CD4-positive, alpha-beta T cell treated with Interleukin-17A for 4 hours (primary cell): ENCODE results near the gene GDAP2.

ENCODE experiments used
- DNase-seq: peaks from one replicate; pipeline ENCODE4 v3.0.0-alpha.2; 2020; ENCODE audit warnings: mixed read lengths

GDAP2 gene

DNA sequence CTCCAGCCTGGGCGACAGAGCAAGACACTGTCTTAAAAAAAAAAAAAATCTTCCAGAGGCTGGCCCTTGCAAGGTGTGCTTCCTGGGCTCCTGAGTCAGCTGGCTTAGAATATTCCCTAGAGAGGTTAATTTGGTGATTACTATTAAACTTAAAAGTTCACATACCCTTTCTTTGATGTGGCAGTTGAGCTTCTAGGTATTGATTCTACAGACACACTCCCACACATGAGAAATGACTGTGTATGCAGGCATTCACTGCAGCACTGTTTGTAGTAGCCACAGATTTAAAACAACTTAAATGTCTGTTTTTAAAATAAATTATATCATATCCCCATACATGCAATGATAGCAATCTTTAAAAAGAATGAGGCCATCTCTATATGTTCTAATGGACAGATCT lies 93.4 kb downstream of the GDAP2 start:
- DNase-seq = no peak

DNA sequence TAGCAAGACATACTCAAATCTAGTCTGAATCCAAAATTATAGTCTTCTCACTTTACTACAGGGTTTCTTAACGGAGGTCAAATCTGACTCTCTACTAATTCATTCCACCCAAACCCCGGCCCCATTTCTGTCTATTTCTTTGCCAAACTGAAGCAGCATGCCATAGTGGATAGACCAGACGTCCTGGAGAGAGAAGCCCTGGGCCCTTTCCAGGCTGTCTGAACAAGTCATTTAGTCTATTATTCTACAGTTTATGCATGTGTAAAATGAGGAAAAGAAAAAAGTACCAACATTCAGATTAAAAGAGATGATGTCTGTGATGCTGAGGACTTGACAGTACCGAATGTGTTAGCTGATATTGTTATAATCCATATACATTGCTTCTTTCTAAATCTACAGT lies 95.0 kb downstream of the GDAP2 start:
- DNase-seq = no peak

DNA sequence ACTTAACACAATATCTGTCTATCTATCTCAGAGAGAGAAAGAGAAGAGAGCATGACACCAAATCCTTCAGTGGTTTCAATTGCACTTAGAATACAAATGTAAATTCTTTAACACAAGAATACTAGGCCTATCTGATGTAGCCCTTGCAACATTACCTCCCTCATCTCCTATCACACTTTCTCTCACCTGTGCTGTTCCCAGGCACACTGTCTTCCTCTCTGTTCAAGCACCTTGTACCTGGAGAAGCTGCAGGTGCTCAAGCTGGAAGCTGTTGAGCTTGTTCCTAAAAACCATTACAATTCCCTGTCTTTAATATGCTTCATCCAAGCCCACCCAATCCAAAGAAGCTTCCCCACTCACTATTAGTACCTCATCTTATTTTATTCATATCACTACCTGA lies 97.0 kb downstream of the GDAP2 start:
- no peak for DNase-seq

DNA sequence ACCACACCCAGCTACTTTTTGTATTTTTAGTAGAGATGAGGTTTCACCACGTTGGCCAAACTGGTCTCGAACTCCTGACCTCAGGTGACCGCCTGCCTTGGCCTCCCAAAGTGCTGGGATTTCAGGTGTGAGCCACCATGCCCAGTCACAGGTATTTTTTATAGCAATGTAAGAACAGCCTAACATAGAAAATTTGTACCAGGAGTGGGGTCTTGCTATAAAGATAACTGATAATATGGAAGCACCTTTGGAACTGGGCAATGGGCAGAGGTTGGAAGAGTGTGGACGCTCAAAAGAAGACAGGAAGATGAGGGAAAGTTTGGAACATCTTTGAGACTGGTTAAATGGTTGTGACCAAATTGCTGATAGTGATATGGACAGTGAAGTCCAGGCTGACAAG lies 99.2 kb downstream of the GDAP2 start:
- no peak for DNase-seq

DNA sequence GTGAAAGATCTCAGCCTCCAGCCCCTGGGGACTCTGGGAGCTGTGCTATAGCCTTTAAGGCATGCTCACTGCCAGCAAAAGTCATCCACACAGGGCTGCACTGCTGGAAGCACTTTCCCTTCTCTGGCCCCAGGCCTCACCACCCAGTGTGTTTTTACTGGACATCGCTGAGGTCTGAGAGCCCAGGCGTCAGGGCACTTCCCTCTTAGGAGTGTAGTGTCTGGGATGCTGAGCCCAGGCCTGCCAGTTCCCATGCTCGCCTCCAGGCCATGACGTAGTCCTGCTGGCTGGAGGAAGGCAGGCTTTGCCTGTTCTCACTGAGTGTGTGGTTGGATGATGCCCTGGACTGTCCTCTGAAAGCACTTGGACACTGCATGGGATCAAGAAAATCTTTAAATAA lies 101.2 kb downstream of the GDAP2 start:
- no peak for DNase-seq

DNA sequence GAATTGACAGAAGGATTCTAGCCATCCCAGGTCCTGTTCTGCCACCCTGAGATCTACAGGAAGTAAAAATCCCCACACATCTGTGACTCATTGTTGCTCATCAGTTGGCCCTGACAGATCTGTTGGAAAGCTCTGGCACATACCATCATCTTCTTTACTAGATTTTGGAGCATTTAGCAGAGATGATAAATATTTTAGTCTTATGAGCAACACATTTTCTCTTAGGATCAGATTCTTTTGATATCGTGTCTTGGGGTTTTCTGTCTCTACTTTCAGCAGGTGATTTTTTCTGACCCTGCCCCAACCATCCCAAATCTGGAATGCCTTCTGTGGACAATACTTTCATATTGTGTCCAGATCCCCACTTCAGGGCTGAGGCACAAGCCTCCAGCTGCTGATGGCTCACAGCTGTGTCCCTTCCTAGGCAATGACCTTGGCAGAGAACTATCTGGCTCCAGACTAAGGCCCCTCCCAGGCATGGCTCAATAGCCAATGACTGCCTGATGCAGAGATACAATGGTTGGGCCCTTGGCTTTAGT lies 102.8 kb downstream of the GDAP2 start:
- DNase-seq = no peak

DNA sequence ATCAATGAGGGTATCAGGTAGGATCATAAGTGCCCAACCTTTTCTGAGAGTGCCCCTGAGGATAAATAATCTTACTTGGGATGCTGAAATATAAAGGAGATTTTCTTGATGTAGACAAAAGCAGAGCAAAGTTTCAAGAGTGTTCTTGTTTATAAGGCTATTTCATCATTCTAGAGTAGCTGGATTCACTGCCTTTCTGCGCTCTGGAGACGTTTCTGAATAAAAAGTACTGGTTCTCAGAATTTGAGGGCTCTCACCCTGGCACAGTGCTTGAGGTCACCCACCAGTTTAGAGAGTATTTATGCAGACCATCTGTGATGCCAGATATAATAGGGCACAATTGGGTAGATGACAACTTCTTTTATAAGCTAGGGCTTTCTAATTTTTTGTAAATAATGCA lies 103.3 kb downstream of the GDAP2 start:
- no peak for DNase-seq

DNA sequence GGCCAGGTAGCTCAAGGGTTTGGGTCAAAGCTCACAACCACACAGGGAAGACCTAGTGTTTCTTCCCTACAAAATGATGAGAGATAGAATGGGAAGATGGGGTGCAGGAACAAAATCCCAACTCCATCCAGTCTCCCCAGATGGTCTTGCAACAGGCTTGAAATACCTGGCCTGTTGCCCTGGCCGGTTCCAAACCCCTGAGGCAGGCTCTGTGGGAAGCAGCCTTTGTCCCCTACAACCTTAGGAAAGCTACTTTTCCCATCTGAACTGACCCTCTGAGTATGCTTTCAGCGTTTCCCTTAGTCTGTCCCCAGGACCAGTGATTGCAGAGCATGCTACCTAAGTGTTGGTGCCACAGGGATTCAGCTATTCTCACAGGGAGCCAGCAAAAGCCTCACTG lies 104.0 kb downstream of the GDAP2 start:
- no peak for DNase-seq

DNA sequence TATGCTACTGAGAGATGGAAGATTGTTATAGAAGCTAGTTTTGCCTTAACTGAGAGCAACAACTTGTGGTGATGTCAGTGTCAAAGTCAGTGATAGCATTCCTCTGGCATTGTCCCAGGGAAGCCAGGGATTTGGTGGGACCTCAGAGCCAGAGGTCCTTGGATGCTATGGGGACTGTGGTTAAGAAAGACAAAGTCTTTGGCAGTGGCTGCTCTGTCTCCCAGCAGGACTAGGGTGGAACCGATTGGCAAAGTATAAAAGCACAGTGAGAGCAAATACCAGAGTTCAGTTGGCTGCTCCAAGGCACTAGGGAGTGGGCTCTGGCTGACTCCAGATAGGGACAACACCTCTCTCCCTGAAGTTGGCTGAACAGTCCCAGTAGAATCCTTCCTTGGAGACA lies 104.8 kb downstream of the GDAP2 start:
- DNase-seq = no peak

DNA sequence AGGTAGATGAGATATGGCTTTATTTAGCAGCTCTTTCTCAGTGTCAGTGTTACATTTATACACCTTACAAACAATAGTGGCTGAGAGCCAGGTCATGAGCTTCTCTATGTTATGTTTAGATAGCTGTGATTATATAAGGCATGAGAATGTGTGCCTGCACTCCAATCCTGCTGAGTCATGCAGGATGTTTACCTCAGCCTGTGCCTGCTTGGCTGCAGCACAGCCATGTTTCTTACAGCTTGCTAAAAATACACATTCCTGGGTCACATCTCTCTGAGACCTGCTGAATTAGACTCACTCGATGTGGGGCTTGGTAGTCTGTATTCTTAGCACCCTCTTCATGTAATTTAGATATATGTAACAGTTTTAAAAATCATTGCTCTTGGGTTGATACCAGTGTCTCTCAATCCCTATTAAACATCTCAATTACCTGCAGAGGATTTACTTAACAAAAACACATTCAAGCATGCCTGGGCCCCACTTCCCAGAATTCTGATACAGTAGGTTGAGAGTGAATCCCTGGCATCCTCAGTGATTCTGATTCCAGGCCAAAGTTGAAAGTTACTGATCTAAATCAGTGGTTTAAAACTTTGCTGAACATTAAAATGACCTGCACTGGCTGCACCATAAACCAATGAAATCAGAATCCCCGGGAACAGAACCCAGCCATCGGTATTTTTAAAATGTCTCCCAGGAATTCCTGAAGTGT lies 107.5 kb downstream of the GDAP2 start:
- DNase-seq = no peak

DNA sequence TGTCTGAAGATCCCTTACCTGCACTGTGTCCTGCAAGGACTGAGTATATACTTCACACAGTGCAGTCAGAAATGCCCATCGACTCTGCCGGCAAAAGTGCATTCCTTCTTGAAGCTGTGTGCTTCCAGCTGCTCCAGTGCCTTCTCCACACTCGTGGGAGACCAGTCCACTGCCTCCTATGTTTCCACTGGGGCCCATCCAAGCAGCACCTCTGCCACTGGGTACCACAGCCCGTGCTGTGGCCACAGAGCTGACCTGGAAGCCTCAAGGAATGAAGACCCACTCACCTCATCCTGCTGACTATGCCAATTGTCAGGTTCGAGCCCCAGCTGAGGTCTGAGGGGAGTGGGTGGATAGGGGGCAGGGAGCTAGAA lies 108.1 kb downstream of the GDAP2 start:
- DNase-seq = no peak

DNA sequence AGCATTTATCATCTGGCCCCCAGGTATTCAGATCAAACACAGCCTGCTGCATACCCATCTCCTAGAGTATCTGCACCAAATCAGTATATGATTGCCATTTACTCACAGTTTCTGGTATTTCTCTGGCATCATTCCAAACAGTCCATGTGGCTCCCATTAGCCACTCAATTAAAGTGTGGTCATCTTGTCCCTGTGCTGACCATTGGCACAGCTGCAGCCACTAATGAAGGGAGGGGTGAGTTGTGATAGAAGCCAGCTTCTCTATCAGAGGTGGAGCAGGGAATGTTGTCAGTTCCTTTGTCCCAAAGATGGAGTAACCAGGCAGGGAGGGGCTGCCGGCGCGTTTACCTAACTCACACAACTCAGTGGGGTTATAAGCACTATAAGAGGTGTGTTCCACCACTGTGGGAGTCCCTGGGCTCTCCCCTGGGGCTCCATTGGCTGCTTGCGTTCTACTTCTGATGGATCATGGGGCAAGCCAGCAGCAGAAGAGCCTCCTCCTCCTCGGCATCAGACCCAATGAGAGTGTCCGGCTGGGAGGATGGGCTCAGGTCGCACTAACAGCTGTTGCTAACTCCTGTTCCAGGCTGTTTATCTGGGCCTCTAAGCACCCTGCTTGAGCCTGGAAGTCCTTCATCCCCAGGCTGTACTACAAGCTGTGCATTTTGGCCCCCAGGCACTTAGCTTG lies 108.6 kb downstream of the GDAP2 start:
- no peak for DNase-seq

DNA sequence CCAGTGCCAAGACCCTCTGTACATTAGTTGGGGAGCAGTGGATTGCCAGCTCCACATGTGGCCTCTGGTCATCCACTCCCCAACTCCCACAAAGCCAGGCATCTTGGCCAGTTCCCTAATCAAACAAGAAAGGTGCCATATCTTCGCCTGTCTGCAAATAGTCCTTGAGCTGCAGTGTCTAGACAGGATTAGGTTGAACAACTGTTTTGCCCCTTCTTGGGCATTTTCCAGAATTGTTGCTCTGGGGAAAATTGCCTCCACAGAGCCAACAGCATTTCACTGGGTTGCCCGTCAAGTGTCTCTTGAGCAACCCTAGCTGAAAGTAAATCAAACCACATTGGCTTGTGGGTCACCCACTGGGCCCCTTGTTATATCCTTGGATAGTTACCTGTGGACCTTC lies 109.3 kb downstream of the GDAP2 start:
- no peak for DNase-seq

DNA sequence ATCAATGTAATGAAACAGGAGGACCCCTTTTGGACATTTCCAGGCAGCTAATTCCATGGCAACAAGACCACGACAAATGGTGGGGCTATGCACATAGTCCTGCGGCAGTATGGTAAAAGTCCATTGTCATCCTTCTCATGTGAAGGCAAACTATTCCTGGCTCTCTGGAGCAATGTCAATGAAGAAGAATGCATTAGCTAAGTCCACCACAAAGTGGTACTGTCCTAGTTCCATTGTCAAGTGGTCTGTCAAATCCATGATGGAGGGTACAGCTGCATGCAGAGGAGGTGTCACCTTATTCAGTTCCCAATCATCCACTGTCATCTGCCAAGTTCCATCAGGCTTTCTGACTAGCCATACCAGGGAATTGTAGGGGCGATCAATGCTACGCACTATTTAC lies 110.1 kb downstream of the GDAP2 start:
- DNase-seq = no peak

DNA sequence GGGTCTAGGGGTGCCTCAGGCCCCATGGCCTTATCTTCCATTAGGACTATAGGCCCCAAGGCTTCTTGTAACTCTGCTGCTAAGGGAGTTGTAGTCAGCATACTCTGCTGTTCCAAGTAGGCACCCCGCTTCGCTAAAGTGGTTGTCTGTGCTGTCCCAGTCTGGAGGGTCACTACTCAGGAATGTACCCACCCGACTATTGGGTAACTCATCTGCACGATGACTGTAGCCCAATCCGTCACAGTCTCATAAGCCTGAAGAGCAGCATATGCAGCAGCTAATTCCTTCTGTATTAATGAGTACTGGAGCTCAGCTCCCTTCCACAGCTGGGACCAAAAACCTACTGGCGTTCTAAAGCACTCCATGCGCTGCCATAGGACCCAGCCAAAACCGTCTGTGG lies 111.0 kb downstream of the GDAP2 start:
- DNase-seq = no peak

DNA sequence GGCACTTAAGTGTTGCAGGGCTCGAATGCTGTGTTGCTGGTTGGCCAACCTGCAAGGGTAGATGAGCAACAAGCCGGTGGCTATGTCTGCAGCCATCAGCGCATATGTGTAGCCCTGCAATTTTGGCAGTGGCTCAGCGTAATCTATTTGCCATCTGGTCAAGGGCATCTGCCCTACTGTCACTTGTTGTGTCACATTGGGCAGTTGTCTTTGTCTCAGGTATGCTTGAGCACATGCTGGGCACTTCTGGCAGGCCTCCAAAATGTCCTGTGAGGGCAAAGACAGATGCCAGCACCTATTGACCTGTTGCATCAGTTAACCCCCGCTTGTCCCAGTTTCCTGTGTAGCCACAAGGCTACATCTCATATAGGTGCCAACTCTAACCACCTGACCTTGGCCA lies 111.8 kb downstream of the GDAP2 start:
- DNase-seq = no peak

DNA sequence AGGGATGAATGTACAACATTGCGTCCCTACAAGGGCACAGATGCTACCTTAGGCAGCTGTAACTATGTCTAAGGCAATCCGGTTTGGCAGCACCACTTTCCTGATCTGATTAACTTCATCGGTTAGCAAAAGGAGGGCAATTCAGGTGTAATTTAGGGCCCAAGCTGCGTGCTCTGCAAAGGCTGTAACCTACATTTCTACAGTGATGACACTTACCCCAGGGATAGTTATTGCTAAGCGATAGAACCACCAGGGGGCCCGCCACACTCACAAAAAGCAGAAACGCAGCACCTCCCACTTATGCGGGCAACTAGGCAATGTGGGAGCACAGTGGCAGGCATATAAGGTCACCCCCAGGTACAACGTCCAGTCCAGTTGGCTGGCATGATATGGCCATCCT lies 113.5 kb downstream of the GDAP2 start:
- no peak for DNase-seq

DNA sequence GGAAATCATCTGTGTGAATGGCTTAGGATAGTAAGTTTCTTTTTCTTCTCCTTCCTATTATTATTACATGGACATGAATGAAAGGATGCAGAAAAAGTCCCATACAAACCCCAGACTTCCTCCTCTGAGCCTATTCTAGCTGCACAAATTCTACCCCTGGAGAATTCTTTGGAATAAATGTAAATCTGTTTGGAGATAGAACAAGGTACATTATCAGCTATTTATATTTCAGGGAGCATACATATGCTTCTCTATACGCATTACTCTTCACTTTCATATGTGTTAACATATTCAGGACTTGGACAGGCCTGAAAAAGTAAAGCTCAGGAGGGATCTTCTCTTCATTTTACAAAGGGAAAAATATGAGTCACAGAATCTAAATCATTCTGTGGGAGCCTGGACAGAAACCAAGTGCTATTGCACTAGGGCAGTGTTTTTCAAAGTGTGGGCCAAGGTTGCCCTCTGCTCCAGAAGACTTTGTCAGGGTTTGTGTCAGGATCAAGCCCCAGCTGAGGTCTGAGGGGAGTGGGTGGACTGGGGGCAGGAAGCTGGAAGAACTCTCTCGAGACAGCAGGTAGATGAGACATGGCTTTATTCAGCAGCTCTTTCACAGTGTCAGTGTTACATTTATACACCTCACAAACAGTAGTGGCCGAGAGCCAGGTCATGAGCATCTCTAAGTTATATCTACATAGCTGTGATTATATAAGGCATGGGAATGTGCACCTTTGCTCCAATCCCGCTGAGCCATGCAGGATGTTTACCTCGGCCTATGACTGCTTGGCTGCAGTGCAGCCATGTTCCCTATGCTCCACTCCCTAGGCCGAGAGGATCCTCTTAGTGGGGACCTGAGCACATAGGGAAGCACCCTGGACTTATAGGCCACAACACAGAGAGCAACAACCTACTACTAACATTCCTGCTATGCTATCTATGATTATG lies 114.3 kb downstream of the GDAP2 start:
- no peak for DNase-seq
